ENCODE data around the gene SERPINA12. TPM values are rescaled to one million over a fixed set of nuclear protein-coding genes. Genes with fewer than 3 reads are reported as not detected.

SERPINA12 gene
- total RNA-seq, 1 experiment from 2014 or later, result not detected

DNA sequence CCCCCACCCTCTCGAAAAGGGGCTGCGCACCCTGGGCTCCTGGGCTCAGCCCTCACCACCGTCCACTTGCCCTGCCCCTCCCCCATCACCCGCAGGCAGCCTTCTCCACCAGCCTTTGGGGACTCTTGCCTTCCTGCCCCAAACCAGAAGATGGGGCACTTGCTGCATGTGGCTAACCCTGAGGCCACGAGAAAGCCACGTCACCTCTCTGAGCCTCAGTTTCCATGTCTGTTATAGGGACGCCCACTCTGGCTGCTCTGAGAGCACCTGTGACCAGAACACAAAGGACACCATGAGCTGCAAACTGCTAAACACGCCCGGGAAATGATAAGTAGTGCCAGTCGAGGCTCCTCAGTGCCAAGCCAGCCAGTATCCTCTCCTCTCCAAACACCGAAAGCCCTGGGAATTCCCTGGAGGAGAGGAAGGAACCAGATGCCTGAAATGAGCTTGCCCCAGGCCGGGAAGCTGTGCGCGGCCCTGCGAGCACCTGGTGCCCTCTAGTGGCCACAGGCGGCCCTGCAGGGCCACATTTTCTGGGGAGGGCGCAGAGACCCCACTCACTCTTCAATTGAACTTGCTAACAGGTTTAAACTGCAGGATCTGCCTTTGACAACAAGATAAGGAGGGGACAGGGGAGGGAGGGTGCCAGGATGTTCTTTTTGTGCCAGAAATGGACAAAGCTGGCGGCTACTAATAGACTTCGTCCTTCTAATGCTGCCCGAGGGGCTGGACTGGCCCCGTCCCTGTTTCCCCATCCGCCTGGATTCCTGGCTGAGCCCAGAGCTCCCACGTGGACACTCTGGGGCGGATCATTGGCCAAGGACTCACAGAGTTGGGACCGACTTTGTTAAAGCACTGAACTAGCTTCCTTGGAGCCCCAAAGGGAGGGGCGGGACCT is 23.1 kb downstream of the SERPINA12 start:
- Histone ChIP-seq H3K23ac (ENCODE audit: insufficient read length, low read depth, low read length) (no peak overlapping the region), H2AK5ac (ENCODE audit: insufficient read length, low read length) (no peak overlapping the region), H3K9me3 (ENCODE audit: control insufficient read depth, low read depth, low read length) (no peaks in the 10 kb centered on the region), H2BK12ac (ENCODE audit: insufficient read length, low read depth, low read length) (no peak overlapping the region), H3T11ph (ENCODE audit: low read length) (no peak overlapping the region), H3K4ac (ENCODE audit: low read depth, low read length) (no peak overlapping the region), H3K27ac (ENCODE audit: insufficient read length, low read depth, low read length) (no peak overlapping the region), H2BK120ac (ENCODE audit: low read depth, low read length, poor library complexity, severe bottlenecking) (no peak overlapping the region), H3K23me2 (ENCODE audit: insufficient read length, low read depth, low read length, poor library complexity, severe bottlenecking) (no peaks in the 10 kb centered on the region), H3K4me2 (ENCODE audit: insufficient read depth, insufficient read length, low read length) (peak overlapping the region; percentile 29), H3K4me1 (ENCODE audit: insufficient read depth, low read length) (peaks cover 4% of the 10 kb centered on the region; the same call in 1 of the 2 replicates), H2BK20ac (ENCODE audit: low read depth, low read length, poor library complexity, severe bottlenecking) (no peak overlapping the region), H3K79me1 (ENCODE audit: insufficient read depth, low read depth, low read length, poor library complexity, severe bottlenecking) (no peaks in the 10 kb centered on the region), H3K56ac (ENCODE audit: insufficient read length, low read depth, low read length) (no peak overlapping the region), H4K5ac (ENCODE audit: insufficient read length, low read depth, low read length) (no peak overlapping the region), H2AFZ (ENCODE audit: low read length) (peak overlapping the region; percentile 32), H4K20me1 (ENCODE audit: control insufficient read depth, insufficient read depth, insufficient read length) (no peaks in the 10 kb centered on the region), H4K8ac (replicated peaks; ENCODE audit: insufficient read length, low read depth, low read length) (no peak overlapping the region), H2BK5ac (ENCODE audit: insufficient read length, low read length) (no peak overlapping the region), H3K18ac (ENCODE audit: insufficient read length, low read depth, low read length) (no peak overlapping the region), H3K79me2 (ENCODE audit: insufficient read depth, low read length) (no peaks in the 10 kb centered on the region), H3K14ac (ENCODE audit: insufficient read depth, low read length) (0 out of 2 replicates have a peak overlapping the region, but pooled peaks have one; percentile 6), H3K27me3 (ENCODE audit: insufficient read depth, low read length) (no peaks in the 10 kb centered on the region), H2BK15ac (ENCODE audit: low read depth, low read length) (no peak overlapping the region), H4K91ac (ENCODE audit: insufficient read length, low read depth, low read length) (no peak overlapping the region), H3K9ac (ENCODE audit: extremely low read depth, insufficient read length, low read length) (no peak overlapping the region)
- peaks cover 12 to 19% of the 10 kb centered on the region in 2 experiments for H3K4me1 Mint-ChIP-seq
- DNase-seq, result peak; percentile 93
- H3K27me3 Mint-ChIP-seq (ENCODE audit: low read depth), result no peaks in the 10 kb centered on the region; the same call in 1 of the 2 replicates
- H3K4me3 Mint-ChIP-seq, result peak overlapping the region; percentile 61
- no CpG with 5 or more reads among the region's 26 CpGs for WGBS (ENCODE audit: extremely low coverage, insufficient read length, low lambda C conversion rate)
- H3K36me3 Mint-ChIP-seq (ENCODE audit: insufficient read depth in 1 of 3, low read depth in 3 of 3), result no peaks in the 10 kb centered on the region
- peak overlapping the region in 1 of 3 experiments; percentile 86; a peak in 1 of 7 replicates for H3K27ac Mint-ChIP-seq
- H3K9me3 Mint-ChIP-seq, result no peaks in the 10 kb centered on the region
- TF ChIP-seq, protein P1, sequence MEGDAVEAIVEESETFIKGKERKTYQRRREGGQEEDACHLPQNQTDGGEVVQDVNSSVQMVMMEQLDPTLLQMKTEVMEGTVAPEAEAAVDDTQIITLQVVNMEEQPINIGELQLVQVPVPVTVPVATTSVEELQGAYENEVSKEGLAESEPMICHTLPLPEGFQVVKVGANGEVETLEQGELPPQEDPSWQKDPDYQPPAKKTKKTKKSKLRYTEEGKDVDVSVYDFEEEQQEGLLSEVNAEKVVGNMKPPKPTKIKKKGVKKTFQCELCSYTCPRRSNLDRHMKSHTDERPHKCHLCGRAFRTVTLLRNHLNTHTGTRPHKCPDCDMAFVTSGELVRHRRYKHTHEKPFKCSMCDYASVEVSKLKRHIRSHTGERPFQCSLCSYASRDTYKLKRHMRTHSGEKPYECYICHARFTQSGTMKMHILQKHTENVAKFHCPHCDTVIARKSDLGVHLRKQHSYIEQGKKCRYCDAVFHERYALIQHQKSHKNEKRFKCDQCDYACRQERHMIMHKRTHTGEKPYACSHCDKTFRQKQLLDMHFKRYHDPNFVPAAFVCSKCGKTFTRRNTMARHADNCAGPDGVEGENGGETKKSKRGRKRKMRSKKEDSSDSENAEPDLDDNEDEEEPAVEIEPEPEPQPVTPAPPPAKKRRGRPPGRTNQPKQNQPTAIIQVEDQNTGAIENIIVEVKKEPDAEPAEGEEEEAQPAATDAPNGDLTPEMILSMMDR (conservative IDR thresholded peaks at IDR 0.05), result peak; percentile 100

Measured in H9 (cell line).